Mesendoderm (in vitro differentiated cells): ENCODE data around the gene IGF2.

ENCODE experiments used
- DNase-seq: peaks from one replicate; pipeline ENCODE4 v3.0.0; 2013
- H2AK5ac ChIP-seq: 2 replicates; pipeline ENCODE4 v1.6.1; 2013; ENCODE audit warnings: low read length, inconsistent platforms
- H2BK120ac ChIP-seq: 2 replicates; pipeline ENCODE4 v1.6.1; 2013; ENCODE audit warnings: low read depth, mild to moderate bottlenecking, low read length, moderate library complexity, mixed read lengths
- H2BK15ac ChIP-seq: replicated peaks from 2 replicates; pipeline ENCODE4 v1.6.1; 2013; ENCODE audit warnings: low read depth, mild to moderate bottlenecking, moderate library complexity
- H2BK5ac ChIP-seq: 2 replicates; pipeline ENCODE4 v1.6.1; 2013; ENCODE audit warnings: low read length, inconsistent platforms
- H3K18ac ChIP-seq: 2 replicates; pipeline ENCODE4 v1.6.1; 2013; ENCODE audit warnings: mild to moderate bottlenecking, low read length, mixed read lengths
- H3K23ac ChIP-seq: one replicate; pipeline ENCODE4 v1.6.1; 2013; ENCODE audit warnings: low read length
- H3K27ac ChIP-seq: 2 replicates; pipeline ENCODE4 v1.5.1; 2013; ENCODE audit warnings: low read depth, mild to moderate bottlenecking, inconsistent platforms, low read length, moderate library complexity
- H3K27me3 ChIP-seq: 2 replicates; pipeline ENCODE4 v1.6.1; 2013; ENCODE audit warnings: low read length, control low read depth, mild to moderate bottlenecking, inconsistent platforms; ENCODE audit not compliant: insufficient read depth, poor library complexity
- H3K36me3 ChIP-seq: 2 replicates; pipeline ENCODE4 v1.6.1; 2013; ENCODE audit warnings: low read length, inconsistent platforms; ENCODE audit not compliant: control insufficient read depth, insufficient read depth
- H3K4ac ChIP-seq: one replicate; pipeline ENCODE4 v1.6.1; 2013; ENCODE audit warnings: low read depth, mild to moderate bottlenecking, low read length, moderate library complexity
- H3K4me1 ChIP-seq: 2 replicates; pipeline ENCODE4 v1.6.1; 2013; ENCODE audit warnings: low read depth, low read length, inconsistent platforms; ENCODE audit not compliant: control insufficient read depth
- H3K4me2 ChIP-seq: 2 replicates; pipeline ENCODE4 v1.6.1; 2013; ENCODE audit warnings: low read length
- H3K4me3 ChIP-seq: 2 replicates; pipeline ENCODE4 v1.5.1; 2013; ENCODE audit warnings: mild to moderate bottlenecking, low read length
- H3K56ac ChIP-seq: one replicate; pipeline ENCODE4 v1.6.1; 2013; ENCODE audit warnings: low read length
- H3K79me1 ChIP-seq: 2 replicates; pipeline ENCODE4 v1.6.1; 2013; ENCODE audit warnings: low read length, inconsistent platforms
- H3K79me2 ChIP-seq: 2 replicates; pipeline ENCODE4 v1.6.1; 2013; ENCODE audit warnings: mild to moderate bottlenecking, low read length; ENCODE audit not compliant: control insufficient read depth, insufficient read depth
- H3K9ac ChIP-seq: 2 replicates; pipeline ENCODE4 v1.6.1; 2013; ENCODE audit warnings: low read length, inconsistent platforms
- H4K5ac ChIP-seq: one replicate; pipeline ENCODE4 v1.6.1; 2013; ENCODE audit warnings: low read length
- H4K8ac ChIP-seq: one replicate; pipeline ENCODE4 v1.6.1; 2013; ENCODE audit warnings: low read depth, mild to moderate bottlenecking, control low read depth, low read length, moderate library complexity
- WGBS: extraction: QIAGEN DNeasy Blood & Tissue Kit; methylation state at CpG from one replicate; pipeline ENCODE4 v1.1.7; 2013; ENCODE audit warnings: low lambda C conversion rate, missing lambda C conversion rate; ENCODE audit not compliant: insufficient coverage; ENCODE audit errors: extremely low coverage; 5-methylcytosine and 5-hydroxymethylcytosine counted together

Gene IGF2

GRCh38 chr11:2107941-2108630 is 31.1 kb downstream of the IGF2 start:
- H3K23ac ChIP-seq, result no peak overlapping the region
- no peaks in the 10 kb centered on the region for H3K4me1 ChIP-seq
- H3K18ac ChIP-seq, result no peak overlapping the region
- H4K5ac ChIP-seq, result no peak overlapping the region
- H3K36me3 ChIP-seq, result no peaks in the 10 kb centered on the region
- no CpG with 5 or more reads among the region's 8 CpGs for WGBS
- H2BK15ac ChIP-seq, result no peak overlapping the region
- no peak overlapping the region for H3K9ac ChIP-seq
- no peak for DNase-seq
- H3K4me3 ChIP-seq, result no peak overlapping the region
- no peak overlapping the region for H2AK5ac ChIP-seq
- H3K56ac ChIP-seq, result no peak overlapping the region
- H3K79me1 ChIP-seq, result no peaks in the 10 kb centered on the region
- no peak overlapping the region for H2BK120ac ChIP-seq
- H3K27ac ChIP-seq, result no peak overlapping the region
- no peaks in the 10 kb centered on the region for H3K79me2 ChIP-seq
- H3K27me3 ChIP-seq, result no peaks in the 10 kb centered on the region
- no peak overlapping the region for H3K4ac ChIP-seq
- H2BK5ac ChIP-seq, result no peak overlapping the region
- H4K8ac ChIP-seq, result no peak overlapping the region
- no peak overlapping the region for H3K4me2 ChIP-seq

- WGBS, result no CpG with 5 or more reads among the region's 4 CpGs
These were observed 31.7 kb downstream of the IGF2 start for GRCh38 chr11:2107521-2107920.

GRCh38 chr11:2106583-2107209 is 32.5 kb downstream of the IGF2 start:
- Histone ChIP-seq H2AK5ac (no peak overlapping the region), H3K36me3 (no peaks in the 10 kb centered on the region), H2BK15ac (no peak overlapping the region), H3K27me3 (no peaks in the 10 kb centered on the region), H2BK120ac (no peak overlapping the region), H3K4me2 (no peak overlapping the region), H3K79me2 (no peaks in the 10 kb centered on the region), H3K4ac (no peak overlapping the region), H3K79me1 (no peaks in the 10 kb centered on the region), H3K4me3 (no peak overlapping the region), H3K9ac (no peak overlapping the region), H3K4me1 (no peaks in the 10 kb centered on the region), H4K5ac (no peak overlapping the region), H2BK5ac (no peak overlapping the region), H3K27ac (no peak overlapping the region), H4K8ac (no peak overlapping the region), H3K23ac (no peak overlapping the region), H3K18ac (no peak overlapping the region), H3K56ac (no peak overlapping the region)
- DNase-seq, result no peak
- WGBS, result no CpG with 5 or more reads among the region's 1 CpG

More at GRCh38 chr11:2107521-2107920, 31.7 kb downstream of the IGF2 start:
- Histone ChIP-seq H4K5ac (no peak overlapping the region), H3K79me2 (no peaks in the 10 kb centered on the region), H3K23ac (no peak overlapping the region), H3K9ac (no peak overlapping the region), H3K56ac (no peak overlapping the region), H3K4ac (no peak overlapping the region), H3K4me2 (no peak overlapping the region), H2BK5ac (no peak overlapping the region), H2BK120ac (no peak overlapping the region), H2BK15ac (no peak overlapping the region), H3K79me1 (no peaks in the 10 kb centered on the region), H3K36me3 (no peaks in the 10 kb centered on the region), H4K8ac (no peak overlapping the region), H3K4me3 (no peak overlapping the region), H2AK5ac (no peak overlapping the region), H3K27me3 (no peaks in the 10 kb centered on the region), H3K18ac (no peak overlapping the region), H3K4me1 (no peaks in the 10 kb centered on the region), H3K27ac (no peak overlapping the region)
- DNase-seq, result no peak

- Histone ChIP-seq H4K5ac (no peak overlapping the region), H3K4me1 (no peaks in the 10 kb centered on the region), H3K36me3 (no peaks in the 10 kb centered on the region), H2BK15ac (no peak overlapping the region), H3K27me3 (no peaks in the 10 kb centered on the region), H2BK5ac (no peak overlapping the region), H4K8ac (no peak overlapping the region), H3K4ac (no peak overlapping the region), H3K4me3 (no peak overlapping the region), H3K56ac (no peak overlapping the region), H3K27ac (no peak overlapping the region), H2BK120ac (no peak overlapping the region), H3K9ac (no peak overlapping the region), H3K79me1 (no peaks in the 10 kb centered on the region), H3K79me2 (no peaks in the 10 kb centered on the region), H3K18ac (no peak overlapping the region), H3K4me2 (no peak overlapping the region), H2AK5ac (no peak overlapping the region), H3K23ac (no peak overlapping the region)
- no peak for DNase-seq
- no CpG with 5 or more reads among the region's 7 CpGs for WGBS
These were observed 33.7 kb downstream of the IGF2 start for GRCh38 chr11:2105511-2105910.

GRCh38 chr11:2104524-2105440 is 34.4 kb downstream of the IGF2 start:
- no peak overlapping the region for H3K23ac ChIP-seq
- no peak for DNase-seq
- H3K79me2 ChIP-seq, result no peaks in the 10 kb centered on the region
- H3K9ac ChIP-seq, result no peak overlapping the region
- peaks cover 3% of the 10 kb centered on the region for H3K4me1 ChIP-seq
- no peak overlapping the region for H3K4ac ChIP-seq
- WGBS, result 100% methylated on average over 3 of the region's 18 CpGs
- H2BK120ac ChIP-seq, result no peak overlapping the region
- no peak overlapping the region for H3K18ac ChIP-seq
- no peaks in the 10 kb centered on the region for H3K36me3 ChIP-seq
- H4K8ac ChIP-seq, result no peak overlapping the region
- H3K27ac ChIP-seq, result no peak overlapping the region
- H4K5ac ChIP-seq, result no peak overlapping the region
- no peaks in the 10 kb centered on the region for H3K27me3 ChIP-seq
- H2BK15ac ChIP-seq, result no peak overlapping the region
- no peak overlapping the region for H3K4me2 ChIP-seq
- H2AK5ac ChIP-seq, result no peak overlapping the region
- H3K56ac ChIP-seq, result no peak overlapping the region
- H3K4me3 ChIP-seq, result no peak overlapping the region
- H2BK5ac ChIP-seq, result no peak overlapping the region
- H3K79me1 ChIP-seq, result no peaks in the 10 kb centered on the region
